ENCODE measurements around the gene SIAH1.
"Not testable (repeated sequence)": the region's sequence is repeated elsewhere in the genome, so short reads cannot be mapped to it uniquely, and the experiment has no call there.

The SIAH1 gene, protein sequence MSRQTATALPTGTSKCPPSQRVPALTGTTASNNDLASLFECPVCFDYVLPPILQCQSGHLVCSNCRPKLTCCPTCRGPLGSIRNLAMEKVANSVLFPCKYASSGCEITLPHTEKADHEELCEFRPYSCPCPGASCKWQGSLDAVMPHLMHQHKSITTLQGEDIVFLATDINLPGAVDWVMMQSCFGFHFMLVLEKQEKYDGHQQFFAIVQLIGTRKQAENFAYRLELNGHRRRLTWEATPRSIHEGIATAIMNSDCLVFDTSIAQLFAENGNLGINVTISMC

GRCh38 chr16:48385253-48386150 lies at the start of gene SIAH1:
TSS of gene SIAH1 (minus strand) at chr16:48385413. CDS start at chr16:48362428, 22,985 bp downstream.
- DNase-seq, result peak; percentile 85 to 87

DNA sequence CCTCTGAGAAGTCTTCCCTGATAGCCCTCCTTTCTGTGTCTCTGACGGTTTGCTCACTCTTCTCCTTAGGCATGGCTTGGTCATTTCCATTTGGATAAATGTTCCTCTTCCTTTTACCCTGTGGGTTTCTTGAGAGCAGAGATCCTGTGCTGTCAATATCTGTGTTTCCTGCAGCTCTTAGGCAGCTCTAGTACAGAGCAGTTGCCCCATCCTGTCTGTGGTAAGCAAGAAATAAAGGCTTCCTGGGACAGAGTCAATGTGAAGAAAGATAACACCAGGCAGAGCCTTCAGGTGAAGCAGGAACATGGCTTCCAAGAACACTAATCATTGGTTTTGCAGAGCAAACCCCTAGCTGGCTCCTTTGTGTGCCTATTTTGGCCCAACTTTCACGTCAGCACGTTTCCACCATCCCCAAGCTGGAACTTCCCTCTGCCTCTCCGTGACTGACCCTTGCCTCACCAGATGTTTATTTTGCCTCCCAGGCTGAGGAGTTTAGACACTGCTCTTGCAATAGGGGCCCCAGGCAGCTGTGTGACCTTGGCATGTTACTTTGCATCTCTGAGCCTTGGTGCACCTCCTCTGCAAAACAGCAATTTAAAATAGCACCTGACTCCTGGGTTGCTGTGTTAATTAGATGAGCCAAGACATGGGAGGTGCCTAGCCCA lies 49.6 kb upstream of the SIAH1 start:
- DNase-seq, result no peak

DNA sequence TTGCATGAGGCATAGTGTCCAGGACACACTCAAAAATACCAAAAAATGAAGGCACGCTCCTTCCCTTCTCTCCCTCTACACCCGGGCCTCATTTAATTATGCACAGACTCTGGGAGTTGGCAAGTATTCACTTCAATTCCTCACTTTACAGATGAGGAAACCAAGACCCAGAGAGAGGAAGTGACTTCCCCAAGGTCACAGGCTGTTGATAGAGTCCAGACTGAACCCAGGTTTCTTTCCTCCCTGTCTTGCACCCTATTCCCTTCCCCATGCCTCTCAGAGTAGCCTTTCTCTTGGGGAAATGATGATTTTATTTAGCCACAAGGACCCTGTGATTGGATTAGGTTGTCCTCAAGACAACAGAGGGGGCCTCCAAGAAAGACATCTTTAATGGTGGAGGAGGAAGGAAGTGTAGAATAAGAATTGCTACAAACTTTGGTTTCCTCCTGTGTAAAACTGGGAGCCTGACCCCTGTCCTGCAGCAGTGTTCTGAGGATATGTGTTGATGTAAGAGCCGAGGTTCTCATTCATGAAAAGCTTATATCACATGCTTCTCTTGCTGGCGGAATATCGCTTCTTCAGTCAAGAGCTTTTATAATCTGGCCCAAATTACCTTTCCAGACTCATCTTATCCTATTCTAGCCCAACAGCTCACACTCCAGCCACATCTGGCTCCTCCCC lies 48.8 kb upstream of the SIAH1 start:
- DNase-seq, result no peak

DNA sequence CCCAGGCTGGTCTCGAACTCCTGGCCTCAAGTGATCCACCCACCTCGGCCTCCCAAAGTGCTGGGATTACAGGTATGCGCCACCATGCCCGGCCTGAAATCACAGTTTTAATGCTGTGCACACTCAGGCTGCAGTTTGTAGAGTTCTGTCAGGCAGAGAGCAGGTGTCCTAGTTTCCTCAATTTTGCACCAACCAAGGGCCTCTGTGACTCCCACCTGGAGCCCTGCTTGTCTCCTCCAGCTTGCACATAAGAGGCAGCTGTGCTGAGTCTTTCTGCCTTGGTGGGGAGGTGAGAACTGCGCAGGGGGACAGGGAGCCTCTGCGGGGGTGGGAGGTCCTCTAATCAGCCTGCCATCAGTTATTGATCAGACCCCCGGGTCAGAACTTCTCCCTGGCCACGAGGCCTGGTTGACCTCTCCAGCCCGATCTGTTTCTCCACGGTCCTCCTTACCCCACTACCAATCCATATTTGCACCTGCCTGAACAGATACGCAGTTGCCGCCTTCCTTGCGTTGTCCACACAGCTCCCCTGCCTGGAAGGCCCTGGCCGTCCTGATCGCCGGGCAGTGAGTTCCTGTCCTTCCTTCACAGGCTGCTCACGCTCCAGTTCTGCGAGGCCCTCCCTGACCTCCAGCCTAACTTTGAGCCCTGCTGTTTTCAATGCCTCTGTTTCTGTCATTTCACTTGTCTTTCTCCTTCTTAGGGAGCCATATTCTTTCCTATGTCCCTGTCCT lies 48.1 kb upstream of the SIAH1 start:
- no peak for DNase-seq

DNA sequence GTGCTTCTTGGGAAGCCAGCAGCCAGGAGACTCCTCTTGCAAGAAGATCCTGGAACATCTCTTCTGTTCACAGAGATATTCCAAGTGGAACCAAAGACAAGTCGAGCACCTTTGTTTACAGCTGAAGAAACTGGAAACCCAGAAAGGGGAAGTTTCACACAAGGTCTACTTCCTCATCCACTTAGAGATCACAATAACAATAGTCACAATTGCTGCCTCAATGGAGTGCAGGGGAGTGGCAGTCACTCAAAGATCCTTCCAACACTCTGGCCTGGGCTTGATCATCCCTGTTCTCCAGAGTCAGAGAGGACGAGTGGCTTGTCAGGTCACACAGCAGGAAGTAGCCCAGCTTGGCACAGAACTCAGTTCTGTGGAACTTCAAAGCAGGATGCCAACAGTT lies 46.9 kb upstream of the SIAH1 start:
- DNase-seq, result no peak

DNA sequence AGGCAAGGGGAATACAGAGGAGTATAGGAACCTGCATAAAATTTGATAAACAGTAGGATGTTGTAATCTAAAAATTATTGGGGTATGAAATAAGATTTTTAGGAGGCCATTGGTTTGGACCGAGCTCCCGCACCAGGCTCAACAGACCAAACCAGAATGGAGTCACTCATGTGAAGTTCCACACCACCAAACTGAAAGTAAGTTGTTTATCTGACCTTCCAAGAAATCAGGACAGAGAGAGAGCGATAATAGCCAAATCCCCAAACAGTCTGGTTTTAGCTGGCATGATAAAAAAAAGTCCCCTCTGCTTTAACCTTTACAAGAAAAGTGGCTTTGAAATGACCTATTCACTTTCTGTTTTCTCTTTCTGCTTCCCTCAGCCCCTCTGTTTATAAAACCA lies 45.7 kb upstream of the SIAH1 start:
- no peak for DNase-seq

DNA sequence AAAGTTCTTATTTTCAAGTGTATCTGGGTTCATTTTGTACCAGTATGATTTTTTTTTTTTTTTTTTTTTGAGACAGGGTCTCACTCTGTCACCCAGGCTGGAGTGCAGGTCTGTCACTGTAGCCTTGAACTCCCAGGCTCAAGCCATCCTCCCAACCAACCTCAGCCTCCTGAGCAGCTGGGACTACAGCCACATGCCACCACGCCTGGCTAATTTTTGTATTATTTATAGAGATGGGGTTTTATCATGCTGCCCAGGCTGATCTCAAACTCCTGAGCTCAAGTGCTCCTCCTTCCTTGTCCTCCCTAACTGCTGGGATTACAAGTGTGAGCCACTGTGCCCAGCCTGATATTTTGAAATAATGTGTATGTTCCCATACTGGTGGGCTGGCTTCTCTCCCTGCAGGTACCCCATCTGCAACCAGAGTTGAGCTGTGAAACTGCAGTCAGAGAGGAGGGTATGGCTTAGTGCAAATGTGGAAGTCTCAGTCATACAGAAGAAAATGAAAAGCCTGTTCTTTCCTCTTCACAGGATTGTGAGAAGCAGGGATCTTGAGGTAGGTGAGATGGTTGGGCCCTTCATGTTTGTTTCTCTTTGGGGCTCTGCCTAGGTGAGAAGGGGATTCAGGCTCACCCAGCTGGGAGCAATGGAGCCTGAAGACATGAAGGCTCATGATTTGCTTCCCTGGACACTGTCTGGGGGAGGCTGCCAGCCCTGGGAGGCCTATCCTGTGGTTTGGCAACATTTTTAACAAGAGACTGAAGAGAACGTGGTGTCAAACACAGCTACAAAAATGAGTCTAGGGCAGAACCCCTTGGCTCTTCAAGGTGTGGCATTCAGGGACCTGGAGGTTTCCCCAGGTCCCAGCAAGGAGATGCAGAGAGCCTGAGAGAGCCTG lies 41.3 kb upstream of the SIAH1 start:
- no peak for DNase-seq

- DNase-seq, result no peak
Observed at GRCh38 chr16:48422537-48422936, 37.3 kb upstream of the SIAH1 start.

- DNase-seq, result no peak
Observed at GRCh38 chr16:48421741-48422140, 36.5 kb upstream of the SIAH1 start.

DNA sequence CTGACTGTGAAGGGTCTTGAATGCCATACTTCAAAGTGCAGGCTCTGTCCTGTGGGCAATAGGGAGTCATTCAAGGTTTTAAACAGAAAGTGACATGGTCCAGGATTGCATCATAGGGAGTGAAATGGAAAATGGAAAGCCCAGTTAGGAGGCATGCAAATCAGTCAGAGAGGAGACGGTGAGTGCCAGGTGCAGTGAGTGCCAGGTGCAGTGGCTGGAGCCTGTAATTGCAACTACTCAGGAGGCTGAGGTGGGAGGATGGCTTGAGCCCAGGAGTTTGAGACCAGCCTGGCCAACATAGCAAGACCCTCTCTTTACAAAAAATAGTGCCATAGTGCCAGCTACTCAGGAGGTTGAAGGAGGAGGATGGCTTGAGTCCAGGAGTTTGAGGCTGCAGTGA lies 35.2 kb upstream of the SIAH1 start:
- DNase-seq, result no peak

- not testable (repeated sequence) for DNase-seq
Observed at GRCh38 chr16:48416617-48417016, 31.4 kb upstream of the SIAH1 start.

- DNase-seq, result no peak
Observed at GRCh38 chr16:48413272-48413671, 28.1 kb upstream of the SIAH1 start.

- no peak for DNase-seq
Observed at GRCh38 chr16:48409839-48410632, 24.8 kb upstream of the SIAH1 start.

GRCh38 chr16:48408688-48409087 lies 23.5 kb upstream of the SIAH1 start:
- DNase-seq, result no peak

GRCh38 chr16:48405907-48406306 lies 20.7 kb upstream of the SIAH1 start:
- no peak for DNase-seq

- no peak for DNase-seq
Observed at GRCh38 chr16:48405153-48405552, 19.9 kb upstream of the SIAH1 start.

- not testable (repeated sequence) for DNase-seq
Observed at GRCh38 chr16:48402547-48402946, 17.3 kb upstream of the SIAH1 start.

DNA sequence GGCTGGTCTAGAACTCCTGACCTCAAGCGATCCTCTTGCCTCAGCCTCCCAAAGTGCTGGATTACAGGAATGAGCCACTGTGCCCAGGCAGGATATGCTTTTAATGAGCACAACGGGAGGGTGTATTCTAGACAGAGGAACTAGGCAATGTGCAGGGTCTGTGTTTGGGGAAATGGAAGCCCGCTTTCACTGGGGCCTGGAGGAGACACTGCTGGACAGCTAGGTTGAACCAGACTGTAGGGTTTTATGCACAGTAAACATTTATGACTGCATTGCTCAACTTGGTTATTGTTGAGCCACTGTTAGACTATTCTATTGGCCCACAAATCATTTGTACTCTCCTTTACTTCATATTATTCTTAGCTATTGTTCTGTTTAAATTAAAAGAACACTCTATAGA lies 10.2 kb upstream of the SIAH1 start:
- DNase-seq, result no peak

- DNase-seq, result no peak
Observed at GRCh38 chr16:48394355-48394703, 9.1 kb upstream of the SIAH1 start.
